Measurements from ENCODE around the gene HOXA5.

HOXA5 gene

DNA sequence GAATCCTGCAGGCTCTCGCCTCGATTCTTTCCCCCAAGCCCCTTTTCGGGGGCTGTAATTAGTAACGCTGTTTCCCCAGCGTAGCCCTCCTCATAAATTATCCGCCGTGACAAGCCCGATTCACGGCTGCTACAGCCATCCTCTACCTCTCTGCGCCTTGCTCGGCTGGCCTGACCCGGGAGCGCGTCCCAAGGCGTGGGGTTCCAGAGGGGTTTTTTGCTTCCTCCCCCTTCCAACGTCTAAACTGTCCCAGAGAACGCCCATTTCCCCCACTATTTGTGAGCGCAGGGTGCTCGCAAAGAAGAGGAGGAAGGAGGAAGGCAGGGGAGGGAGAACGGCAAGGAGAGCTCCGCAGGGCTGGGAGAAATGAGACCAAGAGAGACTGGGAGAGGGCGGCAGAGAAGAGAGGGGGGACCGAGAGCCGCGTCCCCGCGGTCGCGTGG is 880 bp downstream of the HOXA5 start:
- peaks cover 40% of the 10 kb centered on the region for H3K4me1 ChIP-seq (ENCODE audit: control insufficient read depth, insufficient read depth, low read length)
- H3K4me3 ChIP-seq (ENCODE audit: low read length in 2 of 2), result peak overlapping the region; percentile 78 to 94
- no peaks in the 10 kb centered on the region for H3K36me3 ChIP-seq (ENCODE audit: control insufficient read depth in 2 of 2, insufficient read depth in 2 of 2, low read length in 2 of 2)
- H3K27ac ChIP-seq (ENCODE audit: low read length), result peak overlapping the region; percentile 95
- H3K27me3 ChIP-seq (ENCODE audit: control insufficient read depth in 1 of 2, insufficient read depth in 2 of 2, low read length in 2 of 2), result peaks cover 25 to 31% of the 10 kb centered on the region in 2 donors
- no peaks in the 10 kb centered on the region for H3K9me3 ChIP-seq (ENCODE audit: control insufficient read depth in 2 of 2, low read length in 2 of 2)
- peak overlapping the region; percentile 93 to 96 for H3K9ac ChIP-seq (ENCODE audit: low read length in 2 of 2)

GRCh38 chr7:27141923-27142579 is 1.4 kb downstream of the HOXA5 start:
- Histone ChIP-seq H3K36me3 (ENCODE audit: control insufficient read depth in 2 of 2, insufficient read depth in 2 of 2, low read length in 2 of 2) (no peaks in the 10 kb centered on the region), H3K9ac (ENCODE audit: low read length in 2 of 2) (peak overlapping the region; percentile 93 to 96), H3K27ac (ENCODE audit: low read length) (peak overlapping the region; percentile 95), H3K9me3 (ENCODE audit: control insufficient read depth in 2 of 2, low read length in 2 of 2) (no peaks in the 10 kb centered on the region), H3K4me3 (ENCODE audit: low read length in 2 of 2) (peak overlapping the region; percentile 78 to 94), H3K27me3 (ENCODE audit: control insufficient read depth in 1 of 2, insufficient read depth in 2 of 2, low read length in 2 of 2) (peaks cover 19 to 28% of the 10 kb centered on the region in 2 donors), H3K4me1 (ENCODE audit: control insufficient read depth, insufficient read depth, low read length) (peaks cover 38% of the 10 kb centered on the region)

DNA sequence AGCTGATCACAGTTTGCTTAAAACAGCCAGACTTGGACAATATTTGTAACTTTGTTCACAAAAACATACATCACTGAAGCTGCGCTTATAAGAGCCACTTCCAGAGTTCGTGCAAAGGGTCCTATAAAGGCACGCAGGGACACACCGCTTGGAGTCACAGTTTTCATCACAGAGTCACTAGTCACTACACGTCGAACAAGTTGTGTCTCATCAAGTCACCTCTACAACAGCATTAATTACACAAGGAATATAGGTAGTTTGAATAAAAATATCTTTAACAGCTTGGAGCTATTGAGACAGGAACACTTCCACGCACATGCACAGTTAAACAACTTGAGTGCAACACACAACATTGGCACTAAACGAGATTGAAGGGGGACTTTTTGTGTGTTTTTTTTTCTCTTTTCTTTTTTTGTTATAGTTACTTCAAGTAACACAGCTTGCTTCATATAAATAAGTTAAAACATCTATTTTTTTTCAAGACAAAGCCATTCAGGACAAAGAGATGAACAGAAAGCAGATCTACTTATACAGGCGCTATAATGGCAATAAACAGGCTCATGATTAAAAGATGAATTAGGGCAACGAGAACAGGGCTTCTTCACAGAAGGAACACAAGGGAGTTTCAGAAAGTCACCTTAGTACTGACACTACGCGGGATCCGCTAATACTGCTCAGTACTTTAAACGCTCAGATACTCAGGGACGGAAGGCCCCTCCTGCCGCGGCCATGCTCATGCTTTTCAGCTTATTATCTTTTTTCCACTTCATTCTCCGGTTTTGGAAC is 2.2 kb downstream of the HOXA5 start:
- peak overlapping the region; percentile 93 to 96 for H3K9ac ChIP-seq (ENCODE audit: low read length in 2 of 2)
- H3K4me1 ChIP-seq (ENCODE audit: control insufficient read depth, insufficient read depth, low read length), result peaks cover 44% of the 10 kb centered on the region
- peak overlapping the region; percentile 95 for H3K27ac ChIP-seq (ENCODE audit: low read length)
- no peaks in the 10 kb centered on the region for H3K36me3 ChIP-seq (ENCODE audit: control insufficient read depth in 2 of 2, insufficient read depth in 2 of 2, low read length in 2 of 2)
- H3K4me3 ChIP-seq (ENCODE audit: low read length in 2 of 2), result peak overlapping the region; percentile 78 to 94
- peaks cover 13 to 20% of the 10 kb centered on the region in 2 donors for H3K27me3 ChIP-seq (ENCODE audit: control insufficient read depth in 1 of 2, insufficient read depth in 2 of 2, low read length in 2 of 2)
- no peaks in the 10 kb centered on the region for H3K9me3 ChIP-seq (ENCODE audit: control insufficient read depth in 2 of 2, low read length in 2 of 2)

DNA sequence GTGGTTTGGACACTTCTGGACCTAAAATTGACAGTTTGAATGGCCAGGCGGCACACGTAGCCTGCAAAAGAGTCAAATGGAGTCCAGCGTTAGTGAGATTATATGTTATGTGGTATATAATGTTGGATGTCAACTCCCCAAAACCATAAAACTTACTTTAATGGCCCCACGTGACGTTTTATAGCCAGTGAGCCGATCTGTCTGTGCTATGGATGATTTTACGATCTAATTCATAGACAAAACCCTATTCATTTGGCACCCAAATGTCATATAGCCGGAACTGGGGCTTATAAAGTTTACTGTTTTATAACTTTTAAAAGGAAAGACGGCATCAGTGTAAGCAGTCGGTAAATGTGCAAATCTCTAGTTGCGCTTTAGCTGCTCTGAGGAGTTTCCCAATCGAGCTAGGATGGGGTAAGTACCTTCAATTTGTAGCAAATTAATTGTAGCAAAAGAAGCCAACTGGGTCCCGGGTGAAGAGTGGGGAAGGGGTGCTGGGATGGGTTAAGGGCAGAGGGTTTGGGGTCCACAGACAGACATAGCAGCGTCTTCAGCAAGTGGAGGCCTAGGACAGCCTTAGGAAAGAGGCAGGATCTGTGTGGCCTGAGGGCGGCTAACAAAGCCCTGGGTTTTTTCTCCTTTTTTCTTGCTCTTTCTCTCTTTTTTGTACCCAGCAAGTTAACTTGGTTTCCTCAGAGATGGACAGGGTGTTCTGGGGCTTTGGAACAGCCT is 3.2 kb downstream of the HOXA5 start:
- peak overlapping the region; percentile 95 for H3K27ac ChIP-seq (ENCODE audit: low read length)
- peak overlapping the region; percentile 78 to 94 for H3K4me3 ChIP-seq (ENCODE audit: low read length in 2 of 2)
- H3K9me3 ChIP-seq (ENCODE audit: control insufficient read depth in 2 of 2, low read length in 2 of 2), result no peaks in the 10 kb centered on the region
- peaks cover 7 to 13% of the 10 kb centered on the region in 2 donors for H3K27me3 ChIP-seq (ENCODE audit: control insufficient read depth in 1 of 2, insufficient read depth in 2 of 2, low read length in 2 of 2)
- H3K9ac ChIP-seq (ENCODE audit: low read length in 2 of 2), result peak overlapping the region; percentile 93 to 96
- H3K36me3 ChIP-seq (ENCODE audit: control insufficient read depth in 2 of 2, insufficient read depth in 2 of 2, low read length in 2 of 2), result no peaks in the 10 kb centered on the region
- H3K4me1 ChIP-seq (ENCODE audit: control insufficient read depth, insufficient read depth, low read length), result peaks cover 50% of the 10 kb centered on the region

DNA sequence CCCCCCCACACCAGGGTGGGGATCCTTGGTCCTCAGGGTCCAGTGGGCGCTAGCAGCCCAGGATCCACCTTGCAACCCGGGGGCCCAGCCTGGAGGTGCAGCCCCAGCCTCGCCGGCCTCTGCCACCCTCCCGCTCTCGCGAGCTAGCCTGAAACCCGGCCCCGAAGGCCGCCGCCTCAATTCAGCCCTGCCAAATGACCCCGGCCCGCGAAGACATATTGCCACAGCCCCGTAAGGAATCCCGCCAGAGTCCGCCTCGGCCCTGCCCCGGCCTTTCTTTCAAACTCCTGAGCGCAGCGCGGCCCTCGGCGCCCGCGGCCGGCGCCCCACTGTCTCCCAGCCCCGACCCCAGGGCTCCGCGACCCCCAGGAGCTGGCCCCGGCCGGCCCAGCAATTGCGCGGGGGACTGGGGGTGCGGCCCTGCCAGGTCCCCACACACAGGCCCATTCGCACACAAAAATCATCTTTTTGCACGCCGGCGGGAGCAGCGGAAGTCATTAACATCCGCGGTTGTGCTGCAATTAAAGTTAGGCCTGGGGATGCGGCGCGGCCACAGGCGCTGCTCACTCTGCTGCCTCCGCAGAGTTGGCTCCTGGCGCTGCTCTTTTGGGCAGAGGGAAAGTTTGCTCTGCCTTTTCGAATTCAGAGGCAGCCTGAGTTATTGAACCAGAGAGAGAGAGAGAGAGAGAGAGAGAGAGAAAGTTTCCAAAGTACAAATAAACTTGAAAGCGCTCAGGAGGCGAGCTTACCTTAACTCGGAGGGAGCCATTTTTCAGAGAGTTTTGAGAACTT is 4.0 kb downstream of the HOXA5 start:
- peaks cover 46% of the 10 kb centered on the region for H3K4me1 ChIP-seq (ENCODE audit: control insufficient read depth, insufficient read depth, low read length)
- no peaks in the 10 kb centered on the region for H3K36me3 ChIP-seq (ENCODE audit: control insufficient read depth in 2 of 2, insufficient read depth in 2 of 2, low read length in 2 of 2)
- H3K4me3 ChIP-seq (ENCODE audit: low read length in 2 of 2), result peak overlapping the region; percentile 78 to 94
- no peaks in the 10 kb centered on the region for H3K9me3 ChIP-seq (ENCODE audit: control insufficient read depth in 2 of 2, low read length in 2 of 2)
- H3K9ac ChIP-seq (ENCODE audit: low read length in 2 of 2), result peak overlapping the region; percentile 93 to 96
- H3K27ac ChIP-seq (ENCODE audit: low read length), result peak overlapping the region; percentile 95
- peaks cover 2 to 6% of the 10 kb centered on the region in 2 donors for H3K27me3 ChIP-seq (ENCODE audit: control insufficient read depth in 1 of 2, insufficient read depth in 2 of 2, low read length in 2 of 2)

- Histone ChIP-seq H3K9me3 (ENCODE audit: control insufficient read depth in 2 of 2, low read length in 2 of 2) (no peaks in the 10 kb centered on the region), H3K27me3 (ENCODE audit: control insufficient read depth in 1 of 2, insufficient read depth in 2 of 2, low read length in 2 of 2) (peaks cover 0 to under 1% of the 10 kb centered on the region in 2 donors), H3K9ac (ENCODE audit: low read length in 2 of 2) (peak overlapping the region; percentile 93 to 96), H3K4me1 (ENCODE audit: control insufficient read depth, insufficient read depth, low read length) (peaks cover 42% of the 10 kb centered on the region), H3K4me3 (ENCODE audit: low read length in 2 of 2) (peak overlapping the region; percentile 78 to 94), H3K27ac (ENCODE audit: low read length) (peak overlapping the region; percentile 95), H3K36me3 (ENCODE audit: control insufficient read depth in 2 of 2, insufficient read depth in 2 of 2, low read length in 2 of 2) (no peaks in the 10 kb centered on the region)
Measured at GRCh38 chr7:27138985-27139333, 4.5 kb downstream of the HOXA5 start.

DNA sequence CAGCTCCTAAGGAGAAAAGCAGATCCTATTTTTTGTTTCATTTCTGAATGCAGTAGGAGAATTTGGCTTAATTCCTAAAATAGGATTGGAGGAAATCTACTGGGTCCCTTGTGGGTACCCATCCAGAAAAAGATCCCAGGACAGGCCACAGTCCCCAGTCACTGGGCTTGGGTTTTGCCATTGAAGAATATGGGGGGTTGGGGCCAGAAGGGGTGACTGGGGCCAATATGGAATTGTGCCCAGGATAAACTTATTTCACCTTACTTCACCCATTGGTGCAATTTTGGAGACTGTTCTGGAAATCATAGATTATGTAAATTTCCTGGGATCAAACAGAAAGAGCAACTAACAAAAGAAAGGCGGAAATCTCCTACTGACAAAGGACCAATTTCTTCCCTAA is 5.0 kb downstream of the HOXA5 start:
- Histone ChIP-seq H3K4me1 (ENCODE audit: control insufficient read depth, insufficient read depth, low read length) (peaks cover 44% of the 10 kb centered on the region), H3K27me3 (ENCODE audit: control insufficient read depth in 1 of 2, insufficient read depth in 2 of 2, low read length in 2 of 2) (no peaks in the 10 kb centered on the region), H3K27ac (ENCODE audit: low read length) (peak overlapping the region; percentile 95), H3K9ac (ENCODE audit: low read length in 2 of 2) (peak overlapping the region; percentile 93 to 96), H3K36me3 (ENCODE audit: control insufficient read depth in 2 of 2, insufficient read depth in 2 of 2, low read length in 2 of 2) (no peaks in the 10 kb centered on the region), H3K9me3 (ENCODE audit: control insufficient read depth in 2 of 2, low read length in 2 of 2) (no peaks in the 10 kb centered on the region), H3K4me3 (ENCODE audit: low read length in 2 of 2) (peak overlapping the region; percentile 78 to 94)

GRCh38 chr7:27137640-27138315 is 5.7 kb downstream of the HOXA5 start:
- Histone ChIP-seq H3K4me1 (ENCODE audit: control insufficient read depth, insufficient read depth, low read length) (peaks cover 51% of the 10 kb centered on the region), H3K27me3 (ENCODE audit: control insufficient read depth in 1 of 2, insufficient read depth in 2 of 2, low read length in 2 of 2) (no peaks in the 10 kb centered on the region), H3K4me3 (ENCODE audit: low read length in 2 of 2) (peak overlapping the region; percentile 78 to 94), H3K27ac (ENCODE audit: low read length) (peak overlapping the region; percentile 95), H3K36me3 (ENCODE audit: control insufficient read depth in 2 of 2, insufficient read depth in 2 of 2, low read length in 2 of 2) (no peaks in the 10 kb centered on the region), H3K9ac (ENCODE audit: low read length in 2 of 2) (peak overlapping the region in 1 of 2 donors; percentile 93), H3K9me3 (ENCODE audit: control insufficient read depth in 2 of 2, low read length in 2 of 2) (no peaks in the 10 kb centered on the region)

- Histone ChIP-seq H3K36me3 (ENCODE audit: control insufficient read depth in 2 of 2, insufficient read depth in 2 of 2, low read length in 2 of 2) (no peaks in the 10 kb centered on the region), H3K4me3 (ENCODE audit: low read length in 2 of 2) (peak overlapping the region; percentile 42 to 52), H3K27ac (ENCODE audit: low read length) (peak overlapping the region; percentile 95), H3K27me3 (ENCODE audit: control insufficient read depth in 1 of 2, insufficient read depth in 2 of 2, low read length in 2 of 2) (no peaks in the 10 kb centered on the region), H3K9ac (ENCODE audit: low read length in 2 of 2) (peak overlapping the region in 1 of 2 donors; percentile 26), H3K9me3 (ENCODE audit: control insufficient read depth in 2 of 2, low read length in 2 of 2) (no peaks in the 10 kb centered on the region), H3K4me1 (ENCODE audit: control insufficient read depth, insufficient read depth, low read length) (peaks cover 55% of the 10 kb centered on the region)
Measured at GRCh38 chr7:27134392-27134791, 9.1 kb downstream of the HOXA5 start.

All from stomach smooth muscle (tissue), 2 donors.